Measurements from ENCODE around the gene SLC16A8. TPM values are rescaled to one million over a fixed set of nuclear protein-coding genes. Genes with fewer than 3 reads are reported as not detected.

Gene SLC16A8
- total RNA-seq, 1 donor from 2014 or later: 3.1 TPM

- H3K4me3 ChIP-seq: no peak overlapping the region
- no peaks in the 10 kb centered on the region for H4K20me1 ChIP-seq (ENCODE audit: low read depth)
- no peaks in the 10 kb centered on the region for H3K9me3 ChIP-seq (ENCODE audit: low read depth)
- no peaks in the 10 kb centered on the region for H3K79me2 ChIP-seq (ENCODE audit: low read depth)
- H3K36me3 Mint-ChIP-seq: no peaks in the 10 kb centered on the region
- H3F3A ChIP-seq (ENCODE audit: low read depth): peaks cover 9% of the 10 kb centered on the region
- no peak overlapping the region for H3K4me2 ChIP-seq
- H3K4me1 Mint-ChIP-seq: peaks cover 21% of the 10 kb centered on the region
- H3K4me1 ChIP-seq: peaks cover 7% of the 10 kb centered on the region
- TF ChIP-seq EZH2phosphoT487 (IDR thresholded peaks at IDR 0.05) (no peak), EZH2 (IDR thresholded peaks at IDR 0.05) (no peak), CTCF (IDR thresholded peaks at IDR 0.05) (no peak)
- H3K27me3 Mint-ChIP-seq (ENCODE audit: insufficient read depth, low read depth): peaks cover 14% of the 10 kb centered on the region
- H3K36me3 ChIP-seq: no peaks in the 10 kb centered on the region
- no peak overlapping the region for H3K4me3 Mint-ChIP-seq
- H3K27ac ChIP-seq: no peak overlapping the region
- no peaks in the 10 kb centered on the region for H3K9me3 Mint-ChIP-seq
- no peak for DNase-seq (ENCODE audit: low spot score)
- peaks cover 13% of the 10 kb centered on the region for H3K27me3 ChIP-seq
- no peak overlapping the region for H2AFZ ChIP-seq (replicated peaks)
- H3K27ac Mint-ChIP-seq: no peak overlapping the region
- no peak overlapping the region for H3K9ac ChIP-seq
Observed at GRCh38 chr22:38051261-38051660, 32.7 kb downstream of the SLC16A8 start.

GRCh38 chr22:38050720-38051119, 33.3 kb downstream of the SLC16A8 start:
- no peak overlapping the region for H3K4me3 Mint-ChIP-seq
- no peak for TF ChIP-seq CTCF (IDR thresholded peaks at IDR 0.05)
- no peak for TF ChIP-seq EZH2phosphoT487 (IDR thresholded peaks at IDR 0.05)
- no peak for TF ChIP-seq EZH2 (IDR thresholded peaks at IDR 0.05)

GRCh38 chr22:38049812-38050619, 34.0 kb downstream of the SLC16A8 start:
- Histone ChIP-seq H2AFZ (replicated peaks) (no peak overlapping the region), H3F3A (ENCODE audit: low read depth) (peaks cover 13% of the 10 kb centered on the region), H3K27me3 (peaks cover 13% of the 10 kb centered on the region), H4K20me1 (ENCODE audit: low read depth) (no peaks in the 10 kb centered on the region), H3K36me3 (no peaks in the 10 kb centered on the region), H3K9ac (no peak overlapping the region), H3K79me2 (ENCODE audit: low read depth) (no peaks in the 10 kb centered on the region), H3K4me2 (no peak overlapping the region), H3K9me3 (ENCODE audit: low read depth) (no peaks in the 10 kb centered on the region), H3K27ac (no peak overlapping the region), H3K4me3 (no peak overlapping the region), H3K4me1 (peaks cover 13% of the 10 kb centered on the region)
- Mint-ChIP-seq H3K4me3 (no peak overlapping the region), H3K36me3 (no peaks in the 10 kb centered on the region), H3K9me3 (no peaks in the 10 kb centered on the region), H3K4me1 (peaks cover 20% of the 10 kb centered on the region), H3K27me3 (ENCODE audit: insufficient read depth, low read depth) (peaks cover 19% of the 10 kb centered on the region), H3K27ac (no peak overlapping the region)
- no peak for TF ChIP-seq EZH2phosphoT487 (IDR thresholded peaks at IDR 0.05)
- TF ChIP-seq EZH2 (IDR thresholded peaks at IDR 0.05): no peak
- TF ChIP-seq CTCF (IDR thresholded peaks at IDR 0.05): no peak
- DNase-seq (ENCODE audit: low spot score): no peak

More at GRCh38 chr22:38050720-38051119, 33.3 kb downstream of the SLC16A8 start:
- Histone ChIP-seq H3K79me2 (ENCODE audit: low read depth) (no peaks in the 10 kb centered on the region), H3K4me1 (peaks cover 13% of the 10 kb centered on the region), H3K36me3 (no peaks in the 10 kb centered on the region), H3K9ac (no peak overlapping the region), H3K27me3 (peaks cover 13% of the 10 kb centered on the region), H3K4me3 (no peak overlapping the region), H3K27ac (no peak overlapping the region), H3K4me2 (no peak overlapping the region), H4K20me1 (ENCODE audit: low read depth) (no peaks in the 10 kb centered on the region), H3K9me3 (ENCODE audit: low read depth) (no peaks in the 10 kb centered on the region), H3F3A (ENCODE audit: low read depth) (peaks cover 13% of the 10 kb centered on the region), H2AFZ (replicated peaks) (no peak overlapping the region)
- peaks cover 21% of the 10 kb centered on the region for H3K4me1 Mint-ChIP-seq
- H3K27ac Mint-ChIP-seq: no peak overlapping the region
- H3K27me3 Mint-ChIP-seq (ENCODE audit: insufficient read depth, low read depth): peaks cover 18% of the 10 kb centered on the region
- H3K9me3 Mint-ChIP-seq: no peaks in the 10 kb centered on the region
- no peak for DNase-seq (ENCODE audit: low spot score)
- no peaks in the 10 kb centered on the region for H3K36me3 Mint-ChIP-seq
